NCI-H2029 (cell line): ENCODE data around the gene CLN6.
A peak's percentile ranks its signal among the peaks of the same experiment; 100 is the strongest.
"Not testable (repeated sequence)": the region's sequence is repeated elsewhere in the genome, so short reads cannot be mapped to it uniquely, and the experiment has no call there.

Source experiments
- DNase-seq: peaks from one replicate; lab custom pipeline; 2025; lab: John Stamatoyannopoulos, UW

Gene CLN6

DNA sequence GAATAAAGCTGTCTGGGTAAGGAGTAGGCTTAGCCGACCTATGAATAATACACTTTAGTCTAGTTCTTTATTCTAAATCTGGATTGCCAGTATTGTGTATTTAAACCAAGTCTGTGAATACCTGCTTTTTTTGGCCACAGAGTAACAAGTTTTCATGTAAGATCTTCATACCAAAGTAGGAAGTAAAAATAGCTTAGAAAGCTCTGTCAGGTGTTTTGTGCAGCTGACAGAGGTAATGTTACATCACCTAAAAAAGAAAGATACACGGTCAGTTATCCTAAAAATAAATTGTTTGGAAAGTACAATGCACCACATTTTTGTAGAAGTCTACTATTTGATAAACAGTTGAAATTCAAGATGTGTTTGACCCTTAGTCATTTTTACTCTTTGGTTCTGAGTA is 40.9 kb downstream of the CLN6 start:
- DNase-seq: no peak

DNA sequence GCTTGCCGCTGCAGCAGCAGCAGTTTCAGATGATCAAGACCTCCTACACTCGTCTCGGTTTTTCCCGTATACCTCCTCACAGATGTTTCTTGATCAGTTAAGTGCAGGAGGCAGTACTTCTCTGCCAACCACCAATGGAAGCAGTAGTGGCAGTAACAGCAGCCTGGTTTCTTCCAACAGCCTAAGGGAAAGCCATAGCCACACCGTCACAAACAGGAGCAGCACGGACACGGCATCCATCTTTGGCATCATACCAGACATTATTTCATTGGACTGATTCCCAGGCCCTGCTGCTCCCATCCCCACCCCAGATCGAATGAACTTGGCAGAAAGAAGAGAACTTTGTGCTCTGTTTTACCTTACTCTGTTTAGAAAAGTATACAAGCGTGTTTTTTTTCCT is 42.0 kb downstream of the CLN6 start:
- DNase-seq: peak; percentile 15

DNA sequence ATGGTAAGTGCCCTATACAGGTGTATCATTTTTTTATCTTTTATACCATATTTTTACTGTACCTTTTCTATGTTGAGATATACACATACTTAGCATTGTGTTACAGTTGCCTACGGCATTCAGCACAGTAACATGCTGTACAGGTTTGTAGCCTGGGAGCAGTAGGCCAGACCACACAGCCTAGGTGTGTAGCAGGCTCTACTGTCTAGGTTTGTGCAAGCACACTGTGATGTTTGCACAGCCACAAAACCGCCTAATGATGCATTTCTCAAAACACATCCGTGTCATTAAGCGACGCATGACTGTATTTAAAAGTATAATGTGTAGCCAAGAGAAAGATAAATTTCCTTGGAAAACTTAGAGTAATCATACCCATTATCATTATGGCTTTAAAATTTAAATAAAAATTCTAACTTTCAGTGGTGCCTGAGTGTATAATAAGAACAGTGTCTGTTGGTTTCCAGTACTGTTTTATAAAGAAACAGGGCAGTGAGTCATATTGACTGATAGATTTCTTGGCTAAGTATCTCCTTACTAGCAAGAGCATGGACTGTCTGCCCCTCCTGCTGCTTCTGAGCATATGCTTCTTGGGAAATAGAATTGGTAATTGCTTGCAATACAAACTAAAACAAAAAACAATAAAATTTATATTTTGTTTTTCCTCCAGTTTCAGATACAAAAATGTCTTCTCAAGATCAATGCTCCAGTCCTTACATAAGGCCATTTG is 42.7 kb downstream of the CLN6 start:
- DNase-seq: no peak

DNA sequence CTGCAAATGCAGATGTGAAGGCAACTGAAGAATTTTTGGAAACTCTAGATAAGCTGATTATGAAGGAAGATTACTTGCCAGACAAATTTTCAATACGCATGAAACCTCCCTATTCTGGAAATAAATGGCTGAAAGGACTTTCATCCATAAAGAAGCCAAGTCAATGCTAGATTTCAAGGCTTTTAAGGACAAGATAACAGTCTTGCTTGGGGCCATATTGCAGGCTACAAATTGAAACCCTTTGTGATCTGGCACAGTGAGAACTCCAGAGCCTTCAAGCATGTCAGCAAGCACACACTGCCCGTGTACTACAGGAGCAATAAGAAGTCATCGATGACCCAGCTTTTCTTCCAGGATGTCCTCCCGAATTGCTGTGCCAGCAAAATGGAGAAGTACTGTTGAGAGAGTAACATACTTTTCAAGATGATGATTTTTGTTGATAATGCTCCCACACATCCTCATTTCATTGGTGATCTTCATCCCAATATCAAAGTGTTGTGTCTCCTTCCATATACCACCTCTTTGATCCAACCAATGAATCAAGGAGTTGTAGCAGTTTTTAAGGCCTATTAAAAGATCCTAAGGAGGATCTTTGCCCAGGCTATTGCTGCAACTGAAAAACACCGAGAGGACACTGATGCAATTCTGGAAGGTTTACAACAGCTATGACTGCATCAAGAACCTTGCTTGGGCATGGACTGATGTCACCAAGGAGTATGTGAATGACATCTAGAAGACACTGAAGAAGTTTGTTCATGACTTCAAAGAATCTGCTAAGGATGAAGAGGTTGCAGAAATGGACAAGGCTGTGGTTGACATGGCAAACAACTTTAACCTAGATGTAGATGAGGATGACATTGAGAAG is 44.7 kb downstream of the CLN6 start:
- no peak for DNase-seq

DNA sequence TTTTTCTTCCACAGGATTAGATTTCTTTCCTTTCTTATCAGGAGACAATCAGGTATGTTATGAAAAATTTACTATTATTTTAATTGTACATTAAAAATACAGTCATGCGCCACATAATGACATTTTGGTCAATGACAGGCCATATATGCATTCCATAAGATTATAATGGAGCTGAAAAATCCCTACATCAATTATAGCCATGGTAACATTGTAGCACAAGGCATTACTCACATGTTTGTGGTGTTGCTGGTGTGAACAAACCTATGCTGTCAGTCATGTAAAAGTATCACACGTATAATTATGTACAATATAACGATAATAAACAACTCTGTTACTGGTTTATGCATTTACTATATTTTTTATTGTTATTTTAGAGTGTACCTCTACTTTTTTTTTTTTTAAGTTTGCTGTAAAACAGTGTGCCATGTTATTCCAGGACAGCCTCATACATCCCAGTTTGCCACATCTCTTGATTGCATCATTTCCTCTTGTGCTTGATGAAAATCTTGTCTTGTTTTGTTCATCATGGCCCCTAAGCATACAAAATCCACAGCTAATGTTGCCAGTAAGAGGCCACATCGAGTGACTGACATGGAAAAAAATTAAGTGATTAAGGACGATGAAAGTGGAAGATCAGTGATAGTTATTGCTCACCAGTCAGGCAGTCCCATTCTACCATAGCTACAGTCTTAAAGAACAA is 45.8 kb downstream of the CLN6 start:
- DNase-seq: no peak

DNA sequence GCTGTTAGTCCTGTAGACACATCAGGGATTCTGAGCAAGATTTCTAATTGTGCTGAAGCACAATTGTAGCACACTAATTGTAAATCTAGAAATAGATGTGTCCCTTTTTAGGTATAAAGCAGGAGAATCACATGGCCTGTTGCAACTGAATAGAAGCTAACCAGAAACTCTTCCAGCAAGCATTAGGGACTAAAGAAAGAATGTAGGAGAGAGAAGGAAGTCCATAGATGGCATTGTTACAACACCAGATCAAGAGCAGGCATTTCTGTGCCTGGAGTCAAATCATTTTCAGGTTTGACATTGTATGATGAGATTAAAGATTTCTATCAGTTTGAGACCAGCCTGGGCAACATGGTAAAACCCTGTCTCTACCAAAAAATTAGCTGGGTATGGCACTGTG is 51.8 kb downstream of the CLN6 start:
- no peak for DNase-seq

DNA sequence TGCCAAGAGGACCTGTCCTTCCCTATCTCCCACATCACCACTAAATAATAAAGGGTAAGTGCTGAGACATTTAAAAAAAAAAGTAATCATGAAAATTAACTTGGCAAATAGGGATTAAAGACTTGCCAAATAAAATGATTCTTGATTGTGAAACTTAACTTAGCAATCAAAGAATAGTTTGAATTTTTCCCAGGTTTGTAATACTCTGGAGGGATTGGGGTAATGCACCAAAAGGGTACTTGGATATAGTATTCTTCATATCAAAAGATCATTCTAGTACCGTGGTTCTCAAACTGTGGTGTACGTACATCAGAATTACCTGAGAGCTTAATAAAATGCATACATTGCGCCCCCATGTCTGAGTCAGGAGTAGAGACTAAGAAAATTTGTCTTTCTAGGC is 52.9 kb downstream of the CLN6 start:
- no peak for DNase-seq

DNA sequence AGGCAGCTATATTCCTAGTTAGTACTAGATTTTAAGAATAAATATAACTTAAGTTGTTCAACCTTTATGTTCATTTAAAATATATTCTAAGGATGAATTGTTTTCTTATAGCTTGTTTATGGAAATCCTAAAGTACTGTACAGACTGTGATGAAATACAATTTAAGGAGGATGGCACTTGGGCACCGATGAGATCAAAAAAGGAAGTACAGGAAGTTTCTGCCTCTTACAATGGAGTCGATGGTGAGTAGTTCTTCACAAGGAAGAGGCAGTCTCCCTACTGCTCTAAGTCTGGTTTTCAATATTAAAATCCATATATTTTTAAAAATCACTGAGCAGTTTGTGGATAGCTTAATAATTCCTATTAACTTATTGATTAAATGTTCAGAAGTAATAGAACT is 54.0 kb downstream of the CLN6 start:
- DNase-seq: no peak

DNA sequence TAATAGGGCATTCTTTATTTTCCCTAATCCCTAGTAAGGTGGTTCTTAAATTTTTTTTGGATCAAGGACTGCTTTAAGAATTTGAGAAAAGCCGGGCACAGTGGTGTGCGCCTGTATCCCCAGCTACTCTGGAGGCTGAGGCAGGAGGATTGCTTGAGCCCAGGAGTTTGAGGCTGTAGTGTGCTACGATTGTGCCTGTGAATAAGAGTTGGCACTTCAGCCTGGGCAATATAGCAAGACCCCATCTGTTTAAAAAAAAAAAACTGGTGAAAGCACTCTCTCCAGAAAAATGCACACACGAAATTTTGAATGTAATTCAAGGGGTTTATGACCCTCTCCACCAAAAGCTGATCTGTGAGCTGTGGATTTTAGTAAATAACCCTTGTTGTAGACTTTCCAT is 56.4 kb downstream of the CLN6 start:
- no peak for DNase-seq

DNA sequence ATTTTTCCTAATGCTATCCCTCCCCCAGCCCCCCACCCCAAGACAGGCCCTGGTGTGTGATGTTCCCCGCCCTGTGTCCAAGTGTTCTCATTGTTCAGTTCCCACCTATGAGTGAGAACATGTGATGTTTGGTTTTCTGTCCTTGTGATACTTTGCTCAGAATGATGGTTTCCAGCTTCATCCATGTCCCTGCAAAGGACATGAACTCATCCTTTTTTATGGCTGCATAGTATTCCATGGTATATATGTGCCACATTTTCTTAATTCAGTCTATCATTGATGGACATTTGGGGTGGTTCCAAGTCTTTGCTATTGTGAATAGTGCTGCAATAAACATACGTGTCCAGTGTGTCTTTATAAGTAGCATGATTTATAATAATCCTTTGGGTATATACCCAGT is 57.5 kb downstream of the CLN6 start:
- not testable (repeated sequence) for DNase-seq

DNA sequence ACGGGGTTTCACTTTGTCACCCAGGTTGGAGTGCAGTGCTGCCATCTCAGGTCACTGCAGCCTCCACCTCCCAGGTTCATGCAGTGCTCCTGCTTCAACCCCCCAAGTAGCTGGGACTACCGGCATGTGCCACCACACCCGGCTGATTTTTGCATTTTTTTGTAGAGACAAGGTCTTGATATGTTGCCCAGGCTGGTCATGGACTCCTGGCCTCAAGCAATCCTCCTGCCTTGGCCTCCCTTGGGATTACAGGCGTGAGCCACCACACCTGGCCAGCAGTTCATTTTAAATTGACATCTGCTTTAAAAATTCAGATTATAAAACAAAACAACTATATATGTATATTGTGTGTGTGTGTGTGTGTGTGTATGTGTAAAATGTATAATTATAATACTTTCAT is 62.7 kb downstream of the CLN6 start:
- no peak for DNase-seq

DNA sequence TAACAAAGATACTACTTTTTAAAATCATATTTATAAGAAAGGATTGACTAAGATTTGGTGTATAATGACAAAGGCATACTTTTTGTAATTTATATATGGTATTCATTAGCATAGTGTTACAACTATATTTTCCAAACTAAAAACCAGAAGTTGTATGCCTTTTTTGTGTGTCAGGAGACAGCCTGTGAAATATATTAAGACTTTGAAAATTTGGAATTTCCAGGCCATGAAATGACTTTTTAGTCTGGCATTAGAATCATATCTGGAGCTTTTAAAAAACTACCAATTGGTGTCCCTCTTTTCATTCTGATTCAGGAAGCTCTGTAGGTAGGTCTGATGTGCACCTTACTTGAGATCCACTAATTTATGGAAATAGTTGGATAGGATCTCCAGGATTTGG is 66.3 kb downstream of the CLN6 start:
- no peak for DNase-seq

DNA sequence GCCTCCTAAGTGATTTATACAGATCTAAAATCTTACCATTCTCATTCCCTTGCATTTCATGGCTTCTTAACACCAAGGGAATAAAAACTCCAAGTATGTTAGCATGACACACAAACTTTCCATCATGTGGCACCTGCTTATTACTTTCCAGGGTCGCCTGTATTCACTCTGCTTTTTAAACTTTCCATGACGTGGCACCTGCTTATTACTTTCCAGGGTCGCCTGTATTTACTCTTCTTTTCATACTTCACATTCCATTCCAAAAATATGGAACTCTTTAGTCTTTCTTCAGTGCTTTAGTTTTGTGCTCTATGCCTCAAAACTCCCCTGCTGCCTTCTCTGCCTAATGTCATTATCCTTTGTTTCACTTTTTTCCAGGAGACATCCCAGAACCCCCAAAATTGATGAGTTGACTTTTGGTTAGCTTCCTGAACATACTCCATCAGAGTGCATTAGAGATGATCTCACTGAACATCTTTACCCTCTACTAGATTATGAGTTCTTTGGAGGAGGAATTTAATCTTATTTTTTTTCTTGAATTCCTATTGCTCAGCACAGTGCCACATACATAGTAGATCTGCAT is 71.4 kb downstream of the CLN6 start:
- no peak for DNase-seq

DNA sequence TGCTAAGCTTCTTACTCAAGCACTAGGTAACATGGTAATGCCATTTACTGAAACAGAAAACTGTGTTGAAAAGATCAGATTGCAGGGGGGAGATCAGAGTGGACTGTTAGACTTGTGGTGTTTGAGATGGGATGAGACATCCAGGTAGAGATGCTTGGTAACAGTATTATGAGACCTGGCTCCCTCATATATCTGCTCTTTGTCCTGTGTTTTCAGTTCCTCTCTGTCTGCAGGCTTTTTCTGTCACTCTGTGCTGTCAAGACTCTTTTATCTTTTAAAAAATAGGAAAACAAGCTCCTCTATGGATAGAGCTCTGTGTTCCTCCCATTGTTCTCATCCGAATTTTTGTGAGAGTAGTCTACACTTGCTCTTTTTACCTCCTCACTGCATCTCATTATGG is 72.5 kb downstream of the CLN6 start:
- no peak for DNase-seq
